IMR-90 (cell line): ENCODE results near the gene NECAB2. TPM values are rescaled to one million over a fixed set of nuclear protein-coding genes. Genes with fewer than 3 reads are reported as not detected.

Experiments used
- ATAC-seq: fragments of 200-7000 bp; cut with Tn5 transposase; 2 replicates; pipeline ENCODE4 v1.9.1; 2020; ENCODE audit warnings: low read depth, mild to moderate bottlenecking, moderate library complexity
- BruUV-seq: library from RNA; stranded (reverse); fragments of 400-500 nt; replicated peaks from 2 replicates; lab custom pipeline; 2021; lab: Mats Ljungman, UMichigan
- CTCF ChIA-PET: fragments of 300-600 bp; formaldehyde crosslinking; extraction: SDS; loops from one replicate; lab custom pipeline; 2021; ENCODE audit warnings: antibody characterized with exemption; lab: Yijun Ruan, JAX
- POLR2A ChIA-PET: fragments of 300-600 bp; sonication (Branson Sonifier 250); formaldehyde crosslinking; loops from one replicate; lab custom pipeline; 2022; ENCODE audit warnings: antibody characterized with exemption; ENCODE audit not compliant: unreplicated experiment; lab: Charles Lee
- DNase-seq: peaks from one replicate; pipeline ENCODE4 v3.0.0; 2013
- H2AFZ ChIP-seq: replicated peaks from 2 replicates; pipeline ENCODE3; 2013; ENCODE audit warnings: low read length, mild to moderate bottlenecking; ENCODE audit not compliant: poor library complexity
- H2AK5ac ChIP-seq: 2 replicates; pipeline ENCODE4 v1.6.1; 2013; ENCODE audit warnings: low read depth, low read length, inconsistent platforms
- H2AK9ac ChIP-seq: replicated peaks from 2 replicates; pipeline ENCODE3; 2013; ENCODE audit warnings: mild to moderate bottlenecking, low read depth, low read length, moderate library complexity; ENCODE audit not compliant: poor library complexity
- H2BK120ac ChIP-seq: 2 replicates; pipeline ENCODE4 v1.6.1; 2013; ENCODE audit warnings: low read depth, low read length, inconsistent platforms
- H2BK15ac ChIP-seq: 3 replicates; pipeline ENCODE4 v1.6.1; 2013; ENCODE audit warnings: low read depth, low read length, inconsistent platforms
- H2BK20ac ChIP-seq: 2 replicates; pipeline ENCODE4 v1.6.1; 2013; ENCODE audit warnings: low read depth, mild to moderate bottlenecking, inconsistent platforms, low read length, moderate library complexity
- H2BK5ac ChIP-seq: 2 replicates; pipeline ENCODE4 v1.6.1; 2013; ENCODE audit warnings: mild to moderate bottlenecking, low read depth, low read length, inconsistent platforms; ENCODE audit not compliant: poor library complexity, severe bottlenecking
- H3K14ac ChIP-seq: replicated peaks from 2 replicates; pipeline ENCODE4 v1.6.1; 2013; ENCODE audit warnings: low read depth, low read length, inconsistent platforms
- H3K18ac ChIP-seq: 2 replicates; pipeline ENCODE4 v1.6.1; 2013; ENCODE audit warnings: low read depth, low read length, control low read depth
- H3K23ac ChIP-seq: 2 replicates; pipeline ENCODE4 v1.6.1; 2013; ENCODE audit warnings: low read depth, low read length, inconsistent platforms
- H3K27ac ChIP-seq: 2 replicates; pipeline ENCODE4 v1.5.1; 2013; ENCODE audit warnings: mild to moderate bottlenecking, control low read depth, low read length; ENCODE audit not compliant: insufficient read depth
- H3K27me3 ChIP-seq: 2 replicates; pipeline ENCODE4 v1.6.1; 2013; ENCODE audit warnings: low read length; ENCODE audit not compliant: control insufficient read depth, insufficient read depth
- H3K36me3 ChIP-seq: 2 replicates; pipeline ENCODE4 v1.6.1; 2013; ENCODE audit warnings: low read length, mixed read lengths; ENCODE audit not compliant: control insufficient read depth, insufficient read depth
- H3K4ac ChIP-seq: 2 replicates; pipeline ENCODE4 v1.6.1; 2013; ENCODE audit warnings: low read depth, low read length, inconsistent platforms
- H3K4me1 ChIP-seq: 2 replicates; pipeline ENCODE4 v1.6.1; 2013; ENCODE audit warnings: low read length, mixed read lengths; ENCODE audit not compliant: control insufficient read depth, insufficient read depth
- H3K4me2 ChIP-seq: 2 replicates; pipeline ENCODE4 v1.6.1; 2013; ENCODE audit warnings: low read depth, mild to moderate bottlenecking, control low read depth, low read length, moderate library complexity
- H3K4me3 ChIP-seq: 2 replicates; pipeline ENCODE4 v1.5.1; 2013; ENCODE audit warnings: low read depth, mild to moderate bottlenecking, control low read depth, low read length, moderate library complexity; ENCODE audit not compliant: insufficient read depth
- H3K56ac ChIP-seq: 2 replicates; pipeline ENCODE4 v1.6.1; 2013; ENCODE audit warnings: low read length, inconsistent platforms; ENCODE audit not compliant: insufficient read depth; ENCODE audit errors: extremely low read depth
- H3K79me1 ChIP-seq, 2 experiments: 2 replicates each; pipeline ENCODE4 v1.6.1; 2013; ENCODE audit warnings: low read length in 2 of 2, inconsistent platforms in 1 of 2, low read depth in 1 of 2
- H3K9ac ChIP-seq: 2 replicates; pipeline ENCODE4 v1.6.1; 2013; ENCODE audit warnings: low read depth, low read length, control low read depth
- H3K9me1 ChIP-seq: 2 replicates; pipeline ENCODE4 v1.6.1; 2013; ENCODE audit warnings: low read length, inconsistent platforms; ENCODE audit not compliant: insufficient read depth
- H3K9me3 ChIP-seq: 2 replicates; pipeline ENCODE4 v1.6.1; 2013; ENCODE audit warnings: low read length; ENCODE audit not compliant: control insufficient read depth, insufficient read depth
- H4K20me1 ChIP-seq: 2 replicates; pipeline ENCODE4 v1.6.1; 2013; ENCODE audit warnings: low read length, inconsistent platforms; ENCODE audit not compliant: insufficient read depth
- H4K5ac ChIP-seq: 2 replicates; pipeline ENCODE4 v1.6.1; 2013; ENCODE audit warnings: mild to moderate bottlenecking, low read depth, low read length, control low read depth
- H4K8ac ChIP-seq, 2 experiments: 2 replicates each; pipeline ENCODE4 v1.6.1; 2013; ENCODE audit warnings: low read depth in 2 of 2, low read length in 2 of 2, control low read depth in 1 of 2, inconsistent platforms in 1 of 2
- H4K91ac ChIP-seq: 2 replicates; pipeline ENCODE4 v1.6.1; 2013; ENCODE audit warnings: low read depth, low read length, inconsistent platforms; ENCODE audit not compliant: insufficient read depth
- BHLHE40 ChIP-seq: fragments of 150-350 bp; IDR thresholded peaks from 2 replicates; pipeline ENCODE4 v1.6.1; 2016; ENCODE audit warnings: mild to moderate bottlenecking, low read depth, low read length
- CHD1 ChIP-seq: IDR thresholded peaks from 2 replicates; pipeline ENCODE4 v1.6.1; 2012; ENCODE audit warnings: low read depth, low read length, improper control_type of control experiment
- CTCF ChIP-seq: conservative IDR thresholded peaks from 2 replicates; pipeline ENCODE4 v1.5.1; 2012; ENCODE audit warnings: mild to moderate bottlenecking, low read depth, low read length, improper control_type of control experiment
- ELK1 ChIP-seq: fragments of 150-350 bp; IDR thresholded peaks from 2 replicates; pipeline ENCODE4 v1.6.1; 2016; ENCODE audit warnings: low read depth, mild to moderate bottlenecking, low read length, moderate library complexity, borderline replicate concordance
- FOS ChIP-seq: fragments of 150-350 bp; IDR thresholded peaks from 2 replicates; pipeline ENCODE4 v1.6.1; 2016; ENCODE audit warnings: low read depth, low read length
- MAFK ChIP-seq: IDR thresholded peaks from 2 replicates; pipeline ENCODE4 v1.6.1; 2012; ENCODE audit warnings: low read depth, low read length, improper control_type of control experiment
- MAZ ChIP-seq: IDR thresholded peaks from 2 replicates; pipeline ENCODE4 v1.6.1; 2012; ENCODE audit warnings: low read depth, mild to moderate bottlenecking, low read length, improper control_type of control experiment, moderate library complexity, borderline replicate concordance
- MXI1 ChIP-seq: IDR thresholded peaks from 2 replicates; pipeline ENCODE4 v1.6.1; 2012; ENCODE audit warnings: low read depth, mild to moderate bottlenecking, low read length, moderate library complexity, borderline replicate concordance
- NFE2L2 ChIP-seq: fragments of 150-350 bp; IDR thresholded peaks from 2 replicates; pipeline ENCODE4 v1.6.1; 2016; ENCODE audit warnings: low read depth, mild to moderate bottlenecking, low read length
- RAD21 ChIP-seq: IDR thresholded peaks from 2 replicates; pipeline ENCODE4 v1.6.1; 2012; ENCODE audit warnings: low read length, improper control_type of control experiment
- RCOR1 ChIP-seq: IDR thresholded peaks from 2 replicates; pipeline ENCODE4 v1.6.1; 2012; ENCODE audit warnings: mild to moderate bottlenecking, low read length, improper control_type of control experiment; ENCODE audit not compliant: insufficient replicate concordance
- USF2 ChIP-seq: fragments of 150-350 bp; IDR thresholded peaks from 2 replicates; pipeline ENCODE4 v1.6.1; 2017; ENCODE audit warnings: mild to moderate bottlenecking, antibody characterized with exemption, low read length, low read depth
- WGBS, 2 experiments: methylation state at CpG; one replicate each; pipeline versions ENCODE4 v1.1.5 to v1.1.7; 2013; ENCODE audit warnings: missing lambda C conversion rate in 2 of 2; ENCODE audit not compliant: insufficient read length in 1 of 2; ENCODE audit errors: extremely low coverage in 2 of 2; 5-methylcytosine and 5-hydroxymethylcytosine counted together
- dilution Hi-C: fragments of 300-500 bp; cut with HindIII; formaldehyde crosslinking; loops from one replicate; pipeline ENCODE4 v1.14.3; 2018; ENCODE audit warnings: low sequenced_read_pairs; ENCODE audit not compliant: unreplicated experiment
- in situ Hi-C: fragments of 300-500 bp; cut with MboI; formaldehyde crosslinking; loops from 3 replicates; pipeline ENCODE4 v1.14.3; 2019; ENCODE audit warnings: low sequenced_read_pairs, inconsistent platforms, mixed read lengths
- intact Hi-C: fragments of 100-400 bp; cut with micrococcal nuclease; formaldehyde crosslinking; loops from 2 replicates; pipeline ENCODE4 v1.10.0; 2022
- polyA plus RNA-seq, 3 experiments: library from polyadenylated mRNA; depleted of rRNA; stranded (reverse); fragments of >200 nt; gene quantifications; 2 replicates each; pipeline ENCODE4 v1.2.3, GENCODE V29; 2012; ENCODE audit warnings: low replicate concordance in 1 of 3
- total RNA-seq: library from RNA; depleted of rRNA; stranded (reverse); fragments of >200 nt; gene quantifications from 2 replicates; pipeline ENCODE4 v1.2.3, GENCODE V29; 2012

The NECAB2 gene
- total and polyA plus RNA-seq, 2 of the 4 experiments (the other 2 are of a cell fraction) = 0.27 TPM; not detected in 1

GRCh38 chr16:84034516-84034915 is 66.5 kb downstream of the NECAB2 start:
- Histone ChIP-seq H3K23ac (no peak overlapping the region), H3K4ac (no peak overlapping the region), H3K56ac (no peak overlapping the region), H3K9me1 (no peaks in the 10 kb centered on the region; the same call in 1 of the 2 replicates), H2BK15ac (no peak overlapping the region), H3K18ac (no peak overlapping the region), H3K27me3 (peaks cover 56% of the 10 kb centered on the region), H4K5ac (no peak overlapping the region), H2BK5ac (no peak overlapping the region), H3K4me3 (no peak overlapping the region), H3K14ac (no peak overlapping the region), H4K20me1 (no peaks in the 10 kb centered on the region), H3K9ac (no peak overlapping the region), H3K36me3 (no peaks in the 10 kb centered on the region), H3K4me1 (no peaks in the 10 kb centered on the region), H4K8ac (no peak overlapping the region), H3K4me2 (no peak overlapping the region), H3K27ac (no peak overlapping the region), H2AK5ac (no peak overlapping the region), H2AK9ac (no peak overlapping the region), H3K79me1 (no peaks in the 10 kb centered on the region), H2BK20ac (no peak overlapping the region), H2BK120ac (no peak overlapping the region), H4K91ac (no peak overlapping the region), H3K9me3 (peaks cover 13% of the 10 kb centered on the region), H2AFZ (no peak overlapping the region)
- CTCF ChIA-PET = no interaction called here
- intact Hi-C loops (no loop called here), dilution Hi-C loops (no loop called here), in situ Hi-C loops (no loop called here)
- POLR2A ChIA-PET = no interaction called here
- no peak for TF ChIP-seq ELK1
- TF ChIP-seq MAFK = no peak
- no peak for TF ChIP-seq CTCF
- TF ChIP-seq USF2 = no peak
- no peak for TF ChIP-seq CHD1
- no peak for TF ChIP-seq NFE2L2
- TF ChIP-seq MAZ = no peak
- no peak for TF ChIP-seq MXI1
- TF ChIP-seq RCOR1 = no peak
- no peak for TF ChIP-seq RAD21
- TF ChIP-seq BHLHE40 = no peak
- TF ChIP-seq FOS = no peak
- DNase-seq = no peak
- BruUV-seq = no TSS peak
- ATAC-seq = no peak
- WGBS, 2 experiments = 77% methylated on average over 6 of the region's 12 CpGs; no CpG with 5 or more reads in 1 of the 2 experiments
